ENCODE data around the gene UGT2B10. TPM values are rescaled to one million over a fixed set of nuclear protein-coding genes. Genes with fewer than 3 reads are reported as not detected.

Gene UGT2B10
- total RNA-seq, 3 donors from 2014 or later, result not detected

- Histone ChIP-seq H3K27me3 (no peaks in the 10 kb centered on the region), H3K4me3 (no peak overlapping the region), H3K27ac (no peak overlapping the region), H3K4me1 (no peaks in the 10 kb centered on the region), H3K9me3 (no peaks in the 10 kb centered on the region), H3K36me3 (no peaks in the 10 kb centered on the region)
- no peak for DNase-seq (ENCODE audit: low spot score in 2 of 2)
- intact Hi-C loops (cut with DNase I; ENCODE audit: low total_unique reads), result no loop called here
- TF ChIP-seq POLR2A (IDR thresholded peaks at IDR 0.05) (no peak), CTCF (IDR thresholded peaks at IDR 0.05) (no peak), POLR2AphosphoS5 (IDR thresholded peaks at IDR 0.05) (no peak)
These were observed 15.8 kb downstream of the UGT2B10 start for GRCh38 chr4:68831642-68832041.

GRCh38 chr4:68850293-68850692 is 34.5 kb downstream of the UGT2B10 start:
- no peaks in the 10 kb centered on the region for H3K4me1 ChIP-seq
- no peak overlapping the region for H3K4me3 ChIP-seq
- intact Hi-C loops (cut with DNase I; ENCODE audit: low total_unique reads), result no loop called here
- H3K9me3 ChIP-seq, result peaks cover 0 to 4% of the 10 kb centered on the region in 2 donors
- no peak for DNase-seq (ENCODE audit: low spot score in 2 of 2)
- no peak overlapping the region for H3K27ac ChIP-seq
- H3K36me3 ChIP-seq, result no peaks in the 10 kb centered on the region
- TF ChIP-seq POLR2AphosphoS5 (IDR thresholded peaks at IDR 0.05), result no peak
- TF ChIP-seq CTCF (IDR thresholded peaks at IDR 0.05), result no peak
- TF ChIP-seq POLR2A (IDR thresholded peaks at IDR 0.05), result no peak
- no peaks in the 10 kb centered on the region for H3K27me3 ChIP-seq

- Histone ChIP-seq H3K9me3 (peaks cover 0 to 24% of the 10 kb centered on the region in 2 donors), H3K4me1 (no peaks in the 10 kb centered on the region), H3K27me3 (no peaks in the 10 kb centered on the region), H3K36me3 (no peaks in the 10 kb centered on the region), H3K4me3 (no peak overlapping the region), H3K27ac (no peak overlapping the region)
- TF ChIP-seq POLR2AphosphoS5 (IDR thresholded peaks at IDR 0.05), result no peak
- TF ChIP-seq CTCF (IDR thresholded peaks at IDR 0.05), result no peak
- no peak for TF ChIP-seq POLR2A (IDR thresholded peaks at IDR 0.05)
- intact Hi-C loops (cut with DNase I; ENCODE audit: low total_unique reads), result no loop called here
- no peak for DNase-seq (ENCODE audit: low spot score in 2 of 2)
These were observed 40.0 kb downstream of the UGT2B10 start for GRCh38 chr4:68855771-68856170.

- peaks cover 0 to 24% of the 10 kb centered on the region in 2 donors for H3K9me3 ChIP-seq
- intact Hi-C loops (cut with DNase I; ENCODE audit: low total_unique reads), result no loop called here
- no peak for DNase-seq (ENCODE audit: low spot score in 2 of 2)
- no peak for TF ChIP-seq POLR2AphosphoS5 (IDR thresholded peaks at IDR 0.05)
- H3K4me3 ChIP-seq, result no peak overlapping the region
- H3K27me3 ChIP-seq, result no peaks in the 10 kb centered on the region
- H3K4me1 ChIP-seq, result no peaks in the 10 kb centered on the region
- H3K27ac ChIP-seq, result no peak overlapping the region
- H3K36me3 ChIP-seq, result no peaks in the 10 kb centered on the region
These were observed 42.2 kb downstream of the UGT2B10 start for GRCh38 chr4:68858039-68858438.

- intact Hi-C loops (cut with DNase I; ENCODE audit: low total_unique reads), result no loop called here
- no peak for DNase-seq (ENCODE audit: low spot score in 2 of 2)
- no peaks in the 10 kb centered on the region for H3K27me3 ChIP-seq
- no peak for TF ChIP-seq POLR2AphosphoS5 (IDR thresholded peaks at IDR 0.05)
- TF ChIP-seq POLR2A (IDR thresholded peaks at IDR 0.05), result no peak
- no peak for TF ChIP-seq CTCF (IDR thresholded peaks at IDR 0.05)
- no peak overlapping the region for H3K27ac ChIP-seq
- no peaks in the 10 kb centered on the region for H3K4me1 ChIP-seq
- H3K9me3 ChIP-seq, result peaks cover 0 to 24% of the 10 kb centered on the region in 2 donors
- H3K36me3 ChIP-seq, result no peaks in the 10 kb centered on the region
- no peak overlapping the region for H3K4me3 ChIP-seq
These were observed 43.9 kb downstream of the UGT2B10 start for GRCh38 chr4:68859655-68860054.

- intact Hi-C loops (cut with DNase I; ENCODE audit: low total_unique reads), result no loop called here
- DNase-seq (ENCODE audit: low spot score in 2 of 2), result no peak
- Histone ChIP-seq H3K27ac (no peak overlapping the region), H3K36me3 (no peaks in the 10 kb centered on the region), H3K9me3 (peaks cover 0 to 24% of the 10 kb centered on the region in 2 donors), H3K4me1 (no peaks in the 10 kb centered on the region), H3K4me3 (no peak overlapping the region), H3K27me3 (no peaks in the 10 kb centered on the region)
- TF ChIP-seq POLR2A (IDR thresholded peaks at IDR 0.05) (no peak), CTCF (IDR thresholded peaks at IDR 0.05) (no peak), POLR2AphosphoS5 (IDR thresholded peaks at IDR 0.05) (no peak)
These were observed 45.3 kb downstream of the UGT2B10 start for GRCh38 chr4:68861057-68861456.
